Suprapubic skin (tissue), 4 donors: ENCODE measurements around the gene EOMES.

Experiments used
- CTCF ChIP-seq, 2 donors: fragments of 200-600 bp in 1 of 2; fragments of 450-650 bp in 1 of 2; sonication (generic) in 1 of 2; IDR thresholded peaks; one replicate each; pipeline ENCODE4 v1.5.1; 2016 to 2019; ENCODE audit warnings: antibody characterized with exemption in 2 of 2, mild to moderate bottlenecking in 1 of 2, moderate library complexity in 1 of 2
- POLR2A ChIP-seq, 2 donors: fragments of 450-650 bp; IDR thresholded peaks; one replicate each; pipeline ENCODE4 v1.6.1; 2017; ENCODE audit warnings: antibody characterized with exemption in 2 of 2, mild to moderate bottlenecking in 2 of 2, moderate library complexity in 2 of 2
- POLR2AphosphoS5 ChIP-seq, 3 donors: sonication (generic); formaldehyde crosslinking; IDR thresholded peaks; one replicate each; pipeline ENCODE4 v1.6.1; 2017; ENCODE audit warnings: antibody characterized with exemption in 3 of 3

DNA sequence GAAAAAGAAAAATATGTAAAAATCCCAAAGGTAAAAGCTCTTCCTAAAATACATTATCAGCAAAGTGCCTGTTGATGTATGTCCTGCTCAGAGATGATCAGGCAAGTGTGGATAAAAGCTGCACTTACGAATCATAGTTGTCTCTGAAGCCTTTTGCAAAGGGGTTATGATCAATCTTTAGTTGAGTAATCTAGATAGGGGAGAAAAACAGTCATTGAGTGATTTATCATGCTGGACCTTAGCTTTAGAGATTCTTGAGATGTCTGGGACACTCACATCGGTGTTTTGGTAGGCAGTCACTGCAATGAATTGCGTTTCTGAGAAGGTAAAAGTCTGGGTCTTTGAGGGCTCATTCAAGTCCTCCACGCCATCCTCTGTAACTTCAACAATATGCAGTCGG lies 3.7 kb downstream of the EOMES start:
- TF ChIP-seq CTCF (IDR thresholded peaks at IDR 0.05): no peak
- no peak for TF ChIP-seq POLR2A (IDR thresholded peaks at IDR 0.05)
- TF ChIP-seq POLR2AphosphoS5 (IDR thresholded peaks at IDR 0.05): no peak
